ENCODE data around the gene STK32B. TPM values are rescaled to one million over a fixed set of nuclear protein-coding genes. Genes with fewer than 3 reads are reported as not detected.

Gene STK32B
- total RNA-seq, 2 experiments from 2014 or later: not detected

DNA sequence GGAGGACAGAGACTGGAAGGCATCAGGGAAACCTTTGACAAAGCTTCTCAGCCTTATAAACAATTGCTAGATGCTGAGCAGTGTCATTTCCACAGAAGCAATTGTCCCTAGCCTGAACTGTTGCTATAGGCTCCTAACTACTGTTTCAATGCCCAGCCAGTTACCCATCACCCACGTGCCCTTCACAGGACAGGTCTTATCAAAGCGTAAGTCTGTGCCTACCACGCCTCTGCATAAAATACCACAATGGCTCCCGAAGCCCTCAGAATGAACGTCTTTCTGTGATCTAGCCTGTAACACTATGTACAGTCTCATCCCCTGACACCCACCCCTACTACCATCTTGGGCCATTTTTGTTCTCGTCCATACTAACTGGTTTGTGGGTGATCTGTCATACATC is 134.3 kb downstream of the STK32B start:
- H3K27ac Mint-ChIP-seq: no peak overlapping the region
- CTCF ChIA-PET: no interaction called here
- H3K9me3 Mint-ChIP-seq: no peaks in the 10 kb centered on the region
- DNase-seq: no peak
- no peaks in the 10 kb centered on the region for H3K27me3 Mint-ChIP-seq
- TF ChIP-seq, protein P1, sequence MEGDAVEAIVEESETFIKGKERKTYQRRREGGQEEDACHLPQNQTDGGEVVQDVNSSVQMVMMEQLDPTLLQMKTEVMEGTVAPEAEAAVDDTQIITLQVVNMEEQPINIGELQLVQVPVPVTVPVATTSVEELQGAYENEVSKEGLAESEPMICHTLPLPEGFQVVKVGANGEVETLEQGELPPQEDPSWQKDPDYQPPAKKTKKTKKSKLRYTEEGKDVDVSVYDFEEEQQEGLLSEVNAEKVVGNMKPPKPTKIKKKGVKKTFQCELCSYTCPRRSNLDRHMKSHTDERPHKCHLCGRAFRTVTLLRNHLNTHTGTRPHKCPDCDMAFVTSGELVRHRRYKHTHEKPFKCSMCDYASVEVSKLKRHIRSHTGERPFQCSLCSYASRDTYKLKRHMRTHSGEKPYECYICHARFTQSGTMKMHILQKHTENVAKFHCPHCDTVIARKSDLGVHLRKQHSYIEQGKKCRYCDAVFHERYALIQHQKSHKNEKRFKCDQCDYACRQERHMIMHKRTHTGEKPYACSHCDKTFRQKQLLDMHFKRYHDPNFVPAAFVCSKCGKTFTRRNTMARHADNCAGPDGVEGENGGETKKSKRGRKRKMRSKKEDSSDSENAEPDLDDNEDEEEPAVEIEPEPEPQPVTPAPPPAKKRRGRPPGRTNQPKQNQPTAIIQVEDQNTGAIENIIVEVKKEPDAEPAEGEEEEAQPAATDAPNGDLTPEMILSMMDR (IDR thresholded peaks at IDR 0.05): no peak
- POLR2A ChIA-PET: no interaction called here
- no peaks in the 10 kb centered on the region for H3K4me1 Mint-ChIP-seq (ENCODE audit: low read depth)
- H3K36me3 Mint-ChIP-seq (ENCODE audit: low read depth): no peaks in the 10 kb centered on the region
- intact Hi-C loops (cut with micrococcal nuclease): no loop called here
- no peak for ATAC-seq
- H3K4me3 Mint-ChIP-seq: no peak overlapping the region

DNA sequence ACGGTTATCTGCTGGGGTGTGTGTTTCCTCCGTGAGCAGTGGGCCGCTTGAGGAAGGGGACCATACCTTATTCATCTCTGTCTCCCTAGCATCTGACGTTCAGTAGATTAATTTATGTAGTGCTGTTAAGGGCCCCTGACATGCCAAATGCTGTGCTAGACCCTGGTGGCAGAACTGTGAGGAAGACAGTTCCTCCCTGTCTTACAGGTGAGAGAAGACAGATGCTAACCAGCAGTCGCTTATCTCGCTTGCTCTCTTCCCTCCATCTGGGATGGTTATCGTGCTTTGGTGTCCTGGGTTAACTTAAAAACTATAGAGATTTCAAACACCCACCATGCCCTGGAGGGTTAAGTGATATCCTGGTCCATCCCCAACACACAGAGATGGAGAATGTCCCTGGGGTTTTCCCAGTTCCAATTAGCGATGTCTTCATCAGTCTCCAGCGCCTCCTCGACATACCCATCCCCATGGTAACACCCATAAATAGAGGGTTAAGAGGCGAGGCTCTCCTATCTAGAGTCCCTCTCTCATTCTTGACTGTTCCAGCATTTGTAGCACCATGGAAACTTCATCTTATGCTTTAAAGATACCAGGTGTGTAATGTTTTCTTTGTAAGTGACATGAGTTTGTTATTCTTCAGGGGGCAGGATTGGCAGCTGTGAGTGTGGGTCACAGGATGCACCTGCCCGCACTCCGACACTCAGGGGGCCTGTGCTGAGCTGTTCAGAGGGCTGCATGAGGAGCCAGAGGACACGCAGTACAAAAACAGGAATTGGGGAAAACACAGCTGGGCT is 135.2 kb downstream of the STK32B start:
- H3K27me3 Mint-ChIP-seq: no peaks in the 10 kb centered on the region
- DNase-seq: no peak
- intact Hi-C loops (cut with micrococcal nuclease): no loop called here

DNA sequence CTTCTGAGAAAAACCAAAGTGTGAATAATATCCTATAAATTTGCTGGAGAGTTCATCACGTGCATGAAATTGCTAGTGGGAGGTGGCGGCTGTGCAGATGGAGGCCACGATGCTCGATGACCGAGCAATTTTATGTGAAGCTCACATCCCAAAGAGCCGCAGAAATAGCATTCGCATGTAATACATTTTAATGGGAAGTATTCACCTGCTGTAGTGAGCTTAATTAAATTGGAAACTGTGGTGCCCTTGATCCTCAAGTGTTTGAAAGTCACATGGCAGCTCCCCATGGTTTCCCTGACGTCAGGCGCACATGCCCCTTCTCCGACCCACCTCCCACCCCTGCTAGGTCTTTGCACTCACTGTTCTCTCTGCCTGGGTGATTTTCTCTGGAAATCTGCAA is 136.8 kb downstream of the STK32B start:
- H3K4me3 Mint-ChIP-seq: no peak overlapping the region
- intact Hi-C loops (cut with micrococcal nuclease): no loop called here
- no peaks in the 10 kb centered on the region for H3K36me3 Mint-ChIP-seq (ENCODE audit: low read depth)
- DNase-seq (no peak), ATAC-seq (no peak)
- ChIA-PET POLR2A (no interaction called here), CTCF (no interaction called here)
- no peaks in the 10 kb centered on the region for H3K27me3 Mint-ChIP-seq
- no peak overlapping the region for H3K27ac Mint-ChIP-seq
- TF ChIP-seq, protein P1 (IDR thresholded peaks at IDR 0.05): no peak
- no peaks in the 10 kb centered on the region for H3K9me3 Mint-ChIP-seq
- no peaks in the 10 kb centered on the region for H3K4me1 Mint-ChIP-seq (ENCODE audit: low read depth)

More for the DNA sequence above, 135.2 kb downstream of the STK32B start:
- no peak overlapping the region for H3K27ac Mint-ChIP-seq
- H3K4me1 Mint-ChIP-seq (ENCODE audit: low read depth): no peaks in the 10 kb centered on the region
- no peaks in the 10 kb centered on the region for H3K36me3 Mint-ChIP-seq (ENCODE audit: low read depth)
- ATAC-seq: no peak
- TF ChIP-seq, protein P1 (IDR thresholded peaks at IDR 0.05): no peak
- no peak overlapping the region for H3K4me3 Mint-ChIP-seq
- POLR2A ChIA-PET: no interaction called here
- no peaks in the 10 kb centered on the region for H3K9me3 Mint-ChIP-seq
- CTCF ChIA-PET: no interaction called here

DNA sequence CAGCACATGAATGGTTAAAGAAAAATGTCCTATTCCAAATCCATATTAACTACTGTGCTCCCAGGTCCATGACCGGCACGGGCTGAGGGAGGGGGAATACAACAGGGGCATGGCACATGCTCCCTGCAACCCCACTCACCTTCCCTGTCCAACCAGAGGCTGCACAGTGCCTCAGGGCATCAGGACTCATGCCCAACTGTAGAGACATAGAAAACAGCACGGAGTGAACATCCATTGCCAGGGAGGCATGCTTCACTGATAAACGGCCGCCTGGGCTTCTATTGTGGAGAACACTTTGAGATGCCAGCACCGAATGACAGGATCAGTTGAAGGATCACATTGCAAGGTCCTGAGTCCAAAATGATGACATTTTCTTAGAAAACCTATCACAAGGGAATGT is 140.6 kb downstream of the STK32B start:
- no peaks in the 10 kb centered on the region for H3K36me3 Mint-ChIP-seq (ENCODE audit: low read depth)
- ATAC-seq: no peak
- intact Hi-C loops (cut with micrococcal nuclease): no loop called here
- no peak for DNase-seq
- H3K9me3 Mint-ChIP-seq: no peaks in the 10 kb centered on the region
- TF ChIP-seq, protein P1 (IDR thresholded peaks at IDR 0.05): no peak
- H3K27me3 Mint-ChIP-seq: no peaks in the 10 kb centered on the region
- no peak overlapping the region for H3K4me3 Mint-ChIP-seq
- CTCF ChIA-PET: no interaction called here
- H3K27ac Mint-ChIP-seq: no peak overlapping the region
- POLR2A ChIA-PET: no interaction called here
- no peaks in the 10 kb centered on the region for H3K4me1 Mint-ChIP-seq (ENCODE audit: low read depth)

DNA sequence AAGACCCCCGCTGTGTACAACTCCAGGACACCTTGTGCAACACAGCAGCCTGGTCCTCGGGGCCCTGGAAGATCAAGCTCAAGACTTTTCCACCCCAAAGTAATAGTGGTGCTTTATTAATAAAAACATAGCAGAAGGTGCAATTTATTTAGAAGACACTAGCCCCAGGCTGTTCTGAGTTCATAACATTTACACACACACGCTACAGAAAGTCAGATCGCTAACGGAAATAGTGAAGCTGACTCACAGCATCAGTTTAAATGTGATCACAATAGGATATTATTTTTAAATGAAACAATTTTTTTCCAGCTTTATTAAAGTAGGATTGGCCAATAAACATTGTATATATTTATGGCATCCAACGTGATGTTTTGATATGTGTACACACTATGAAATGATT is 141.0 kb downstream of the STK32B start:
- H3K4me1 Mint-ChIP-seq (ENCODE audit: low read depth): no peaks in the 10 kb centered on the region
- ATAC-seq (no peak), DNase-seq (no peak)
- POLR2A ChIA-PET: no interaction called here
- H3K36me3 Mint-ChIP-seq (ENCODE audit: low read depth): no peaks in the 10 kb centered on the region
- CTCF ChIA-PET: interaction anchor here (1.0 kb wide), 1 partner anchor 11 kb away, joined by 3 read pairs; no protein-coding TSS in a partner anchor
- TF ChIP-seq, protein P1 (IDR thresholded peaks at IDR 0.05): no peak
- intact Hi-C loops (cut with micrococcal nuclease): no loop called here
- H3K4me3 Mint-ChIP-seq: no peak overlapping the region
- H3K27me3 Mint-ChIP-seq: no peaks in the 10 kb centered on the region
- H3K27ac Mint-ChIP-seq: no peak overlapping the region
- H3K9me3 Mint-ChIP-seq: no peaks in the 10 kb centered on the region

All from activated CD8-positive, alpha-beta T cell treated with anti-CD3 and anti-CD28 coated beads for 36 hours (primary cell).